OCI-LY3 (cell line): ENCODE measurements around the gene ZNF385A.

Experiments used
- CTCF ChIP-seq: fragments of 200-600, 300-600 bp; sonication (generic); IDR thresholded peaks from 2 replicates; pipeline ENCODE4 v1.5.1; 2014; ENCODE audit warnings: antibody characterized with exemption, low read length, low read depth
- EZH2phosphoT487 ChIP-seq: fragments of 200-600 bp; shearing (Covaris generic); IDR thresholded peaks from 2 replicates; pipeline ENCODE4 v1.6.1; 2018; ENCODE audit warnings: antibody characterized with exemption, mixed run types, low read depth

GRCh38 chr12:54420766-54421144 lies 36.2 kb upstream of the ZNF385A start:
- no peak for TF ChIP-seq CTCF
- no peak for TF ChIP-seq EZH2phosphoT487
